Activated T-cell treated with anti-CD3 and anti-CD28 coated beads for 1 hour (primary cell): ENCODE measurements around the gene FOXK1.

ENCODE experiments used
- DNase-seq: peaks from one replicate; pipeline ENCODE4 v3.0.0-alpha.2; 2020; ENCODE audit warnings: low read depth

Gene FOXK1

DNA sequence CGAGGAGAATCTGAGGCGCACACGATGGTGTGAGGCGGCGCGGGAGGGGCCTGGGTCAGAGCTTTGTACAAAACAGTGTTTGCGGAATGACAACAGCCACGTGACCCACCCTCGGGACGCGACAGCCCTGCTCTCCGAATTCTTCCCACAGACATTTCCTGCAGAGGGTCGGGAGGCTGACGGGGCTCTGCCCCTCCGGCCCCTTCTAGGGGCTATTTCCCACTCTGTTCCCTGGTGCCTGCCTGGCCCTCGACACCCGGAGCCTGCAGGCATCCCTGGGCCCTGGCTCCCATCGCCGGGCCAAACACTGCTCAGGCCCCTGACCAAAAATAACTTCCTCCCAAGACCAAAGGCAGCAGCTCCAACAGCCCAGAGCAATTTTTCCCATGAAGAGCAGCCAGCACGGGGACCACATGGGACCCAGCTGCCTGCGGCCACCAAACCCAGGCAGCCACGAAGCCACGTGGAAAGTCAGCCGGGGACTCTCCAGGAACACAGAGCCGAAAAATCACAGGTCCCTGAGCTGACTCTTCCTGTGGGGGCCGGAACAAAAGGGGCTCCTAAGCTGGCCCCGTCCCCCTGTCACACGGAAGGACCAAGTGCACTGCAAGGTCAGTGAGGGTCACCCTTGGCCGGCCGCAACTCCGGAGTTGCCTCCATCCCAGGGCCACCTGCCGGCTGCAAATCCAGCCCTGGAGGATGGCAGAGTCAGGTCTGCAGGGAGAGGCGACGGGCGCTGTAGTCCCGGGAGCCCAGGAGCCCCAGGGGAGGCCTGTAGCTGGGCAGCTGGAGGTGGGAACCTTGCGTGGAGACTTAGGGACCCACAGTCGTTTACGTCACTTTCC lies 137.7 kb downstream of the FOXK1 start:
- DNase-seq, result no peak

GRCh38 chr7:4820405-4820966 lies 138.4 kb downstream of the FOXK1 start:
- no peak for DNase-seq
